ENCODE measurements around the gene RAB6A. TPM values are rescaled to one million over a fixed set of nuclear protein-coding genes. Genes with fewer than 3 reads are reported as not detected.

Gene RAB6A
- total and polyA plus RNA-seq, 2 donors (not counting 3 experiments of a cell fraction or from before 2014, with no cell fraction given), result 45.0 to 130 TPM

- FAIRE-seq, result no peak
These were observed 1.9 kb upstream of the RAB6A start for GRCh38 chr11:73762732-73763131.

More at GRCh38 chr11:73762732-73763131, 1.9 kb upstream of the RAB6A start:
- H3K4me3 ChIP-seq (replicated peaks in 1 of 3; ENCODE audit: insufficient read depth in 1 of 3, low read depth in 1 of 3, low read length in 3 of 3), result no peak overlapping the region
- H3K9me1 ChIP-seq (replicated peaks; ENCODE audit: control insufficient read depth, extremely low read depth, insufficient read depth, low read length), result no peaks in the 10 kb centered on the region
- CTCF ChIA-PET, result interaction anchor here (1.8 to 3.7 kb wide), 2 partner anchors 16 to 169 kb away, joined by 4 to 14 read pairs; no protein-coding TSS in a partner anchor
- POLR2A ChIA-PET, result interaction anchor here (0.7 kb wide), 1 partner anchor 408 kb away, joined by 4 read pairs; no protein-coding TSS in a partner anchor
- no TSS peak for BruUV-seq (replicated peaks)
- DNase-seq (ENCODE audit: low read depth, low spot score), result no peak
- no peaks in the 10 kb centered on the region for H3K9me3 ChIP-seq (replicated peaks; ENCODE audit: control insufficient read depth, insufficient read depth, low read length)
- no peak overlapping the region for H3K27ac ChIP-seq (ENCODE audit: insufficient read depth, low read depth, low read length)
- peaks cover 1 to 20% of the 10 kb centered on the region in 2 experiments for H3K27me3 ChIP-seq (ENCODE audit: control insufficient read depth in 2 of 2, insufficient read depth in 2 of 2, low read length in 2 of 2)
- no peak overlapping the region for H3K4me2 ChIP-seq (ENCODE audit: insufficient read depth, low read length)
- no peak overlapping the region for H2AFZ ChIP-seq (ENCODE audit: low read depth, low read length)
- H3K36me3 ChIP-seq (ENCODE audit: control insufficient read depth in 2 of 2, extremely low read depth in 1 of 2, insufficient read depth in 2 of 2, low read length in 2 of 2), result peaks cover 0 to under 1% of the 10 kb centered on the region in 2 experiments
- intact Hi-C loops (cut with micrococcal nuclease), result loop anchor here (5.0 to 10.0 kb wide), 2 partner anchors 115 to 172 kb away; partner anchors contain the start of genes COA4 and PAAF1
- dilution Hi-C loops (cut with MboI; ENCODE audit: extremely low pct_ligation_motif_present, low sequenced_read_pairs), result no loop called here
- TF ChIP-seq POLR2AphosphoS5 (IDR thresholded peaks at IDR 0.05; ENCODE audit: insufficient read depth, low read depth, low read length), result no peak
- TF ChIP-seq JUN (IDR thresholded peaks at IDR 0.05; ENCODE audit: borderline replicate concordance, insufficient read depth, insufficient read length, low read depth), result no peak
- TF ChIP-seq CTCF (IDR thresholded peaks at IDR 0.05; ENCODE audit: extremely low read depth in 1 of 2, insufficient read depth in 1 of 2, low read depth in 1 of 2, low read length in 2 of 2), result no peak
- no peak for TF ChIP-seq MAX (IDR thresholded peaks at IDR 0.05; ENCODE audit: insufficient read depth, insufficient read length)
- TF ChIP-seq EZH2 (IDR thresholded peaks at IDR 0.05; ENCODE audit: borderline replicate concordance, low read depth, low read length, severe bottlenecking), result no peak
- no peak for TF ChIP-seq GATA2 (IDR thresholded peaks at IDR 0.05; ENCODE audit: insufficient read depth, insufficient read length, low read depth, low read length)
- TF ChIP-seq POLR2A (IDR thresholded peaks at IDR 0.05; ENCODE audit: low read depth, low read length), result no peak
- no peak for TF ChIP-seq FOS (IDR thresholded peaks at IDR 0.05; ENCODE audit: borderline replicate concordance, insufficient read depth, low read length)
- TF ChIP-seq MYC (IDR thresholded peaks at IDR 0.05; ENCODE audit: low read depth, low read length), result no peak
- peaks cover 16% of the 10 kb centered on the region for H4K20me1 ChIP-seq (replicated peaks; ENCODE audit: control insufficient read depth, extremely low read depth, insufficient read depth, low read length)
- no peak overlapping the region for H3K9ac ChIP-seq (replicated peaks; ENCODE audit: extremely low read depth, insufficient read depth, low read length)
- peaks cover 31% of the 10 kb centered on the region for H3K79me2 ChIP-seq (ENCODE audit: control insufficient read depth, insufficient read depth, low read length)
- H3K4me1 ChIP-seq (ENCODE audit: control insufficient read depth, extremely low read depth, insufficient read depth, low read length), result peaks cover 18% of the 10 kb centered on the region
